ENCODE results near the gene ERBIN. TPM values are rescaled to one million over a fixed set of nuclear protein-coding genes. Genes with fewer than 3 reads are reported as not detected.
"Not testable (repeated sequence)": the region's sequence is repeated elsewhere in the genome, so short reads cannot be mapped to it uniquely, and the experiment has no call there.

The ERBIN gene
- total RNA-seq, 1 donor, result 146 TPM

DNA sequence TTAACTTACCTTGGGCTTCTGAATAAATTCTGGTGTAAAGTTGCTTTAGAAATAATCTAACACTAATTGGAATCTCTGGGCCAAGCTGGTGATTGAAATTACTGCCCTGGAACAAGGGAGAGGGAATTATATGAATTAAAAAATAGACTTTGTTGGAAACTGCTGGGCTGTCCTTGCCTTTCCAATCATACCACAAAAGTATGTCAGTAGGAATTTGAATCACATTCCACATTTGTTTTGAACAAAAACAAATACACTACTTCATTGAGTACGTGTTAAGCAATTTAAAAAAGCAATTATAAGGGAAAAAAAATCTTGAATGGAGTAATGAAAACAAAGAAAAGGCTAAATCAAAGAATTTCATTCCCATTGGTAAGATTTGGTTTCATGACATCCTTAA is 115.3 kb downstream of the ERBIN start:
- no peaks in the 10 kb centered on the region for H3K9me3 ChIP-seq (ENCODE audit: low read depth, low read length)
- no peaks in the 10 kb centered on the region for H3K4me1 ChIP-seq (ENCODE audit: insufficient read depth, low read length)
- H3K4me3 ChIP-seq (ENCODE audit: low read length), result no peak overlapping the region
- H3K27me3 ChIP-seq (ENCODE audit: insufficient read depth, low read length), result no peaks in the 10 kb centered on the region

DNA sequence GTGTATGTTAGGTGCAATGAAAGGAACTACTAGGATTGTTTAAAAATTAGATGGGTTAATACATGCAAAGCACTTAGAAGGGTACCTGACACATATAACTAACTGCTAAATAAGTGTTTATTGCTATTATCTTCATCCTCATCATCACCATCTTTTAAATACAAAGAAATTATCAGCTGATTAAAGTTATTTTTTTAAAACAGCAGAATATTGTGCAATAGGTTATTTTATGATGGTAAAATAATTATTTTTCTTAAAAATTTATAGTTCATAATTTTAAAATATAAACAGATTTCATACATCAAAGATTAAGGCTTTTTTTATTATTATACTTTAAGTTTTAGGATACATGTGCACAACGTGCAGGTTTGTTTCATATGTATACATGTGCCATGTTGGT is 130.9 kb downstream of the ERBIN start:
- H3K4me1 ChIP-seq (ENCODE audit: insufficient read depth, low read length), result no peaks in the 10 kb centered on the region
- no peaks in the 10 kb centered on the region for H3K27me3 ChIP-seq (ENCODE audit: insufficient read depth, low read length)
- no peaks in the 10 kb centered on the region for H3K9me3 ChIP-seq (ENCODE audit: low read depth, low read length)

DNA sequence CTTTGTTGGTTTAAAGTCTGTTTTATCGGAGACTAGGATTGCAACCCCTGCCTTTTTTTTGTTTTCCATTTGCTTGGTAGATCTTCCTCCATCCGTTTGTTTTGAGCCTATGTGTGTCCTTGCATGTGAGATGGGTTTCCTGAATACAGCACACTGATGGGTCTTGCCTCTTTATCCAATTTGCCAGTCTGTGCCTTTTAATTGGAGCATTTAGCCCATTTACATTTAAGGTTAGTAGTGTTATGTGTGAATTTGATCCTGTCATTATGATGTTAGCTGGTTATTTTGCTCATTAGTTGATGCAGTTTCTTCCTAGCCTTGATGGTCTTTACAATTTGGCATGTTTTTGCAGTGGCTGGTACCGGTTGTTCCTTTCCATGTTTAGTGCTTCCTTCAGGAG is 134.9 kb downstream of the ERBIN start:
- H3K9me3 ChIP-seq (ENCODE audit: low read depth, low read length); H3K4me1 ChIP-seq (ENCODE audit: insufficient read depth, low read length); H3K27me3 ChIP-seq (ENCODE audit: insufficient read depth, low read length); H3K4me3 ChIP-seq (ENCODE audit: low read length): not testable (repeated sequence)

More for the DNA sequence above, 130.9 kb downstream of the ERBIN start:
- H3K4me3 ChIP-seq (ENCODE audit: low read length), result no peak overlapping the region

DNA sequence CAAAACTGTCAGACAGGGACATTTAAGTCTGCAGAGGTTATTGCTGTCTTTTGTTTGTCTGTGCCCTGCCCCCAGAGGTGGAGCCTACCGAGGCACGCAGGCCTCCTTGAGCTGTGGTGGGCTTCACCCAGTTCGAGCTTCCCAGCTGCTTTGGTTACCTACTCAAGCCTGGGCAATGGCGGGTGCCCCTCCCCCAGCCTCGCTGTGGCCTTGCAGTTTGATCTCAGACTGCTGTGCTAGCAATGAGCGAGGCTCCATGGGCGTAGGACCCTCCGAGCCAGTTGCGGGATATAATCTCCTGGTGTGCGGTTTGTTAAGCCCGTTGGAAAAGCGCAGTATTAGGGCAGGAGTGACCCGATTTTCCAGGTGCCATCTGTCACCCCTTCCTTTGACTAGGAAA is 136.7 kb downstream of the ERBIN start:
- H3K27me3 ChIP-seq (ENCODE audit: insufficient read depth, low read length); H3K9me3 ChIP-seq (ENCODE audit: low read depth, low read length); H3K4me3 ChIP-seq (ENCODE audit: low read length); H3K4me1 ChIP-seq (ENCODE audit: insufficient read depth, low read length): not testable (repeated sequence)

DNA sequence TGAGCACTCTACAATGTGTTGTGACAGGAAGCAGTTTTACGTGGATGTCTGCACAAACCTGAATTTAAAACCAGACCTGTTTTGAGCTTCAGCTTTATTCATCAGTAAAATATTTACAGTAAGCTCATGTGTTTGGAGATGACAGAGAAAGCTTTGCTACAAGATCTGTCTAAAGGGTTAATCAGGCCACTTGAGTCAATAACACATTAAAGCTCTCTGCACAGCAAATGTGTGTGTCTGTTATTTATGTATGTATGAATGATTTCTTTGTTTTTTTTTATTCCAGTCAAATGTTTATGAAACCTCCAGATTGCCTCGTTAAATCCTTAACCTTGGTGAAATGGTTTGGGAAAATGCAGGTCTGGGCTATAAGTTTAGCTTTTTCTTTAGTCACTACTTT is 140.5 kb downstream of the ERBIN start:
- H3K4me1 ChIP-seq (ENCODE audit: insufficient read depth, low read length), result no peaks in the 10 kb centered on the region
- no peaks in the 10 kb centered on the region for H3K27me3 ChIP-seq (ENCODE audit: insufficient read depth, low read length)
- no peaks in the 10 kb centered on the region for H3K9me3 ChIP-seq (ENCODE audit: low read depth, low read length)

DNA sequence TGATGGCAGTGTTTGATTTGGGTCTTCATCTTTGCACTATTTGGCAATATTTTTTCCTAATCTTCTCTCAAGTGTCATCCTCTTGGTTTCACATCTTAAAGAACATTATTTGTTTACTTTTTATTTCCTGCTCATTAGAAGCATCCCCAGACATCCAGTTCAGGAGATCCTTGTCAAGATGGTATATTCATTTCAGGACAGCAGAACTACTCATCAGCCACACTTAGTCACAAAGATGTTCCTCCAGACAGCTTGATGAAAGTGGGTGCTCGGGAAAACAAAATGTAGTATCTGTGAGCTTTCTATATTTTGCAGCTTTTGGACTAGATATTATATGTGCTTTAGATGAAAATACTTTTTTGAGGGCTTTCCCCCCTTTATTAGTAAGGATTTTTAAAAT is 145.7 kb downstream of the ERBIN start:
- H3K9me3 ChIP-seq (ENCODE audit: low read depth, low read length), result no peaks in the 10 kb centered on the region
- no peaks in the 10 kb centered on the region for H3K4me1 ChIP-seq (ENCODE audit: insufficient read depth, low read length)
- no peaks in the 10 kb centered on the region for H3K27me3 ChIP-seq (ENCODE audit: insufficient read depth, low read length)
- no peak overlapping the region for H3K4me3 ChIP-seq (ENCODE audit: low read length)

More for the DNA sequence above, 140.5 kb downstream of the ERBIN start:
- H3K4me3 ChIP-seq (ENCODE audit: low read length), result no peak overlapping the region

DNA sequence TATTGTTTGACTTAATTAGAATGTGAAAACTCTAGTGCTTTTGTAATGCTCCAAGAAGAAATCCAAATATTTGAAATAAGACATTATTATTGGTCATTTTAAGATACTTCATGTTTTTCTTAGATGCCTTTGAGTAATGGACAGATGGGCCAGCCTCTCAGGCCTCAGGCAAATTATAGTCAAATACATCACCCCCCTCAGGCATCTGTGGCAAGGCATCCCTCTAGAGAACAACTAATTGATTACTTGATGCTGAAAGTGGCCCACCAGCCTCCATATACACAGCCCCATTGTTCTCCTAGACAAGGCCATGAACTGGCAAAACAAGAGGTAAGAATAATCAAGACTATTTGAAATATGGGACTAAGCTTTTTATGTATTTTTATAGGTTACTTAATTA is 148.5 kb downstream of the ERBIN start:
- H3K9me3 ChIP-seq (ENCODE audit: low read depth, low read length), result no peaks in the 10 kb centered on the region
- no peaks in the 10 kb centered on the region for H3K4me1 ChIP-seq (ENCODE audit: insufficient read depth, low read length)
- H3K27me3 ChIP-seq (ENCODE audit: insufficient read depth, low read length), result no peaks in the 10 kb centered on the region
- no peak overlapping the region for H3K4me3 ChIP-seq (ENCODE audit: low read length)

DNA sequence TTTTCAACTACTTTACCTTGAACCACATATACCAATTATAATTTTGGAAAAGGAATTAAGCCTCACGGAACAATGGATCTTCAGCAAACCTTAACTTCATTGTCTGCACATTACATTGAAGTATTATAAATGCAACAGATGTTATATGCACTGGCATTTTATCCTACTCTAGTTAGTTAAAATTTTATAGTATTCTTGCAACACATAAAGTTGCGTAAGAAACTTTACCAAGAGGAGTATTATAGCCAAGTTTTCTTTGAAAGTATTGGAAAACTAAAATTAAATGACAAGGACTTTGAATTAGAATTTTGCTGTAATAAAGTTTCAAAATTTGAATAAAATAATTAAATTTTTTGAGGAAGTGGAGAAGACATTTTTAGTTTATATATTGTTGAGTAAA is 154.3 kb downstream of the ERBIN start:
- no peaks in the 10 kb centered on the region for H3K27me3 ChIP-seq (ENCODE audit: insufficient read depth, low read length)
- no peaks in the 10 kb centered on the region for H3K9me3 ChIP-seq (ENCODE audit: low read depth, low read length)
- H3K4me1 ChIP-seq (ENCODE audit: insufficient read depth, low read length), result no peaks in the 10 kb centered on the region
- no peak overlapping the region for H3K4me3 ChIP-seq (ENCODE audit: low read length)

DNA sequence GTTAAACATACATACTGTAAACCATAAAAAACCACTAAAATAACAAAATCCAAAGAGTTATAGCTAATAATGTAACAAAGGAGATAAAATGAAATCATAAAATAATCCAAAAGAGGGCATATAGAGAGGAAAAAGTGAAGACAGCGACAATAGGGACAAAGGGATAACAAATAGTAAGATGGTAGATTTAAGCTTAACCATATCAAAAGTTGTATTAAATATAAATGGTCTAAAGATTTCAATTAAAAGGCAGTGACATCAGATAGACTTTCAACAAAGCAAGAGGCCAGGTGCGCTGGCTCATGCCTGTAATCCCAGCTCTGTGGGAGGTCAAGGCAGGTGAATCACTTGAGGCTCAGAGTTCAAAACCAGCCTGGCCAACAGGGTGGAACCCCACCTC is 163.0 kb downstream of the ERBIN start:
- Histone ChIP-seq H3K4me3 (ENCODE audit: low read length) (no peak overlapping the region), H3K9me3 (ENCODE audit: low read depth, low read length) (peaks cover 18% of the 10 kb centered on the region), H3K4me1 (ENCODE audit: insufficient read depth, low read length) (no peaks in the 10 kb centered on the region), H3K27me3 (ENCODE audit: insufficient read depth, low read length) (no peaks in the 10 kb centered on the region)

DNA sequence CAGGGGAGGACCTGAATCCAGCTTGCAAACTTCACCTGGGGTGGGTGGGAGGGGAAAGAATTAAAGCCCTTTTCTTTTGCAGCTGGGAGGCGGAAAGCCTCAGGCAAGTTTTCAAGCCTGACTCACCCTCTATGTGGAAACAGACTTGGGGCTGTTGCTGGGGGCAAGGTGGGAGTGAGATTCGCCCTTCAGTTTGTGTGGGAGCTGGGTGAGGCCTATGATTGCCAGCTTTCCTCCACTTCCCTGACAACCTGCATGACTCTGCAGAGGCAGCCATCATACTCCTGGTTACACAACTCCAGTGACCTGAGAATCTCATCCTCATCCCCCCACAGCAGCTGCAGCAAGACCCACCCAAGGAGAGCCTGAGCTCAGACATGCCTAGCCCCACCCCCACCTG is 174.5 kb downstream of the ERBIN start:
- H3K9me3 ChIP-seq (ENCODE audit: low read depth, low read length), result peaks cover 42% of the 10 kb centered on the region
- H3K4me1 ChIP-seq (ENCODE audit: insufficient read depth, low read length), result no peaks in the 10 kb centered on the region
- no peak overlapping the region for H3K4me3 ChIP-seq (ENCODE audit: low read length)

DNA sequence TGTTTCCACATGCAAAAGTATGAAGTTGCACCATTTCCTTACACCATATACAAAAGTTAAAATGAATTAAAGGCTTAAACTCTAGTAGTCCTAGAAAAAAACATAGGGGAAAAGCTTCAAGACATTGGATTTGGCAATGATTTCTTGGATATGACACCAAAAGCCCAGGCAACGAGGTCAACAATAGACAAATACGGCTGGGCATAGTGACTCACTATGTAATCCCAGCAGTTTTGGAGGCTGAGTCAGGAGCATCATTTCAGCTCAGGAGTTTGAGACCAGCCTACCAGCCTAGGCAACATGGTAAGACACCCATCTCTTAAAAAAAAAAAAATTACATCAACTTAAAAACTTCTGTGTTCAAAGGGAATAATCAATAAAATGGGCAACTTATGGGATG is 186.8 kb downstream of the ERBIN start:
- Histone ChIP-seq H3K27me3 (ENCODE audit: insufficient read depth, low read length) (no peaks in the 10 kb centered on the region), H3K4me1 (ENCODE audit: insufficient read depth, low read length) (no peaks in the 10 kb centered on the region), H3K4me3 (ENCODE audit: low read length) (no peak overlapping the region), H3K9me3 (ENCODE audit: low read depth, low read length) (peaks cover 10% of the 10 kb centered on the region)

More for the DNA sequence above, 174.5 kb downstream of the ERBIN start:
- no peaks in the 10 kb centered on the region for H3K27me3 ChIP-seq (ENCODE audit: insufficient read depth, low read length)

DNA sequence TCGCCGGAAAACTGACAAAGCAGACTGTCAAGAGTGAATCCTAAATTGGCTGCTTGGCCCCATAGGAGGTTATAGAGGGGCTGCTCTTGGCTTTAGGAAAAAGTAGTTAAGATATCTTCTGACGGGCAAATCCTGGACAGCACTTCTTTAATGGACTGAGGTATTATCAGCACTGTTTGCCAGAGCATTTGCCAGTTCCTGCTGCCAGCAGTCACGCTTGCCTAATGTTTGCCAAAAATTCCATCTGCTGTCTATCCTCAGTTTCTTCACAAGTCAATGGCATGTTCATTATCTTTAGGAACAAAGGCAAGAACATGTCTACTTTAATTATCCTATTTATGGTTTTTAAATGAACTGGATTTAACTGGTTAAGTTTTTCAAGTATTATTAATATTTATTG is 191.9 kb downstream of the ERBIN start:
- Histone ChIP-seq H3K9me3 (ENCODE audit: low read depth, low read length) (no peaks in the 10 kb centered on the region), H3K4me3 (ENCODE audit: low read length) (no peak overlapping the region), H3K4me1 (ENCODE audit: insufficient read depth, low read length) (no peaks in the 10 kb centered on the region), H3K27me3 (ENCODE audit: insufficient read depth, low read length) (no peaks in the 10 kb centered on the region)

DNA sequence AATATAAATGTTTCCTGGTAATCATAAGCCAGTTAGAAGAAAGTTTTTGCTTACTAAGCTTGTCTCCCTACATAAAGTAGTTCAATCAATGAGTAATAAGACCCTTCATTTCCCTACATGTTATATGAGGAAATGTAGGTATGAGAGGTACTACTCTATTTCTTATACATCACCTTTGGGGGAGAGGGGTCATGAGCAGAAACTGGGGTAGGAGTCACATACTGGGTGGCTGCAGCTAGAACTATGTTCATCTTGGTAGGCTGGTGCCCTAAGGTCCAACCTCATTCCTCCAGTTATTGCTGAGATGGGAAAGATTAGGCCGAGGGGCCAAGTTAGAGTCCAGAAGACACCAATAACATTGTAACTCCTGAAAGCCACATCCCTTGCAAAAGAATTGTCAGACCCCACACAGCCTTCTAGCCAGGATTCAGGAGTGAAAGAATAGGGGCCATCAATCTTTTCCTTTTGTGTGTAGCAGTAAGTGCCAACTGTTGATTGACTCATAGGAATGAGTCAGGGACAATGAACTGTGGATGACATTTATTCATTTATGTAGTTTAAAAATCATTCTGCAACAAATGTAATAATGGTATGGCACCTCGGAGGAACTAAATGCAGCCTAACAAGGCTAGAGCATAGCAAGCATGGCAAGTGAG is 196.1 kb downstream of the ERBIN start:
- Histone ChIP-seq H3K4me1 (ENCODE audit: insufficient read depth, low read length) (no peaks in the 10 kb centered on the region), H3K4me3 (ENCODE audit: low read length) (no peak overlapping the region), H3K27me3 (ENCODE audit: insufficient read depth, low read length) (no peaks in the 10 kb centered on the region)

DNA sequence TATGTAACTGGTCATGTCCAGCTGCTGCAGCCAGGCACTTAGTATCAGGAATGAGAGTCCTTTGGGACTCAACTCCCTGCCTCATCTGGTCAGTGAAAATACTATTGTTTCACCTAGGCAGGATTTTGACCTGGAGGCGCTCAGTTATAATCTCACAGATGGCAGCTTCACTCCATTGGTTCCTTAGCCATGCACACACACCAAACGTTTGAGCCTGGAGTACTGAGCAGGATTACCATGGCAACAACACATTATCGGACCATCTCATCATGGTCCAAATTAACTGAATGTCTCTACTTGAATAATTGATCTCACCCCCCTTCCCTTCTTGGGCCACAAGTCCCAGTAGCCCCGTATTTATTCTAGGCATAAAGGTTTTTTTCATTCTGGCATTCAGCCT is 202.8 kb downstream of the ERBIN start:
- no peak overlapping the region for H3K4me3 ChIP-seq (ENCODE audit: low read length)
- H3K9me3 ChIP-seq (ENCODE audit: low read depth, low read length), result no peaks in the 10 kb centered on the region
- H3K27me3 ChIP-seq (ENCODE audit: insufficient read depth, low read length), result no peaks in the 10 kb centered on the region
- no peaks in the 10 kb centered on the region for H3K4me1 ChIP-seq (ENCODE audit: insufficient read depth, low read length)

More for the DNA sequence above, 196.1 kb downstream of the ERBIN start:
- H3K9me3 ChIP-seq (ENCODE audit: low read depth, low read length), result no peaks in the 10 kb centered on the region

DNA sequence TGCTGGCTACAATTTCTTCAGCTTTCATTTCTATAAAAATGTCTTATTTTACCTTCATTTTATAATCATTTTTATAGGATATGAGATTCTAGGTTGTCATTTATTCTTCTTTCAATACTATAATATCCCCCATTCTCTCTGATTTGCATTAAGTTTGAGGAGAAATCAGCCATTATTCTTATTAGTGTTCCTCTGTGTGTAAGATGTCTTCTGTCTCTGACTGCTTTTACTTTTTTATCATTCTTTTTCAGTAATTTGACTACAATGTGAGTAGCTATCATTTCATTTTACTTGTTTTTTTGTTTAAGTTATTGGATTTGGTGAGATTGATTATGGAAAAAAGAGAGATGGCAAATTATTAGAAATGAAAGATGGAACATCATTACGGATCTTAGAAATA is 204.1 kb downstream of the ERBIN start:
- Histone ChIP-seq H3K9me3 (ENCODE audit: low read depth, low read length) (no peaks in the 10 kb centered on the region), H3K4me3 (ENCODE audit: low read length) (no peak overlapping the region), H3K27me3 (ENCODE audit: insufficient read depth, low read length) (no peaks in the 10 kb centered on the region), H3K4me1 (ENCODE audit: insufficient read depth, low read length) (no peaks in the 10 kb centered on the region)

Data from mononuclear cell (primary cell).